KMS-11 (cell line): ENCODE measurements around the gene PRM1.

Experiments
- H2AFZ ChIP-seq: fragments of 200-600 bp; sonication (generic); 2 replicates; pipeline ENCODE4 v1.6.1; 2016; ENCODE audit warnings: antibody characterized with exemption, mixed run types, low read depth
- H3K27ac ChIP-seq: fragments of 200-600 bp; sonication (generic); 2 replicates; pipeline ENCODE4 v1.6.1; 2016; ENCODE audit warnings: mild to moderate bottlenecking, mixed run types
- H3K27me3 ChIP-seq: fragments of 200-600 bp; sonication (generic); 2 replicates; pipeline ENCODE4 v1.6.1; 2017; ENCODE audit warnings: mild to moderate bottlenecking, low read depth, mixed run types, moderate library complexity; ENCODE audit not compliant: insufficient read depth
- H3K36me3 ChIP-seq: fragments of 200-600 bp; sonication (generic); 2 replicates; pipeline ENCODE4 v1.6.1; 2017; ENCODE audit warnings: mild to moderate bottlenecking, mixed run types; ENCODE audit not compliant: insufficient read depth
- H3K4me1 ChIP-seq: fragments of 200-600 bp; sonication (generic); 2 replicates; pipeline ENCODE4 v1.6.1; 2016; ENCODE audit warnings: mild to moderate bottlenecking, low read depth, mixed run types; ENCODE audit not compliant: poor library complexity, severe bottlenecking
- H3K4me2 ChIP-seq: fragments of 200-600 bp; sonication (generic); 2 replicates; pipeline ENCODE4 v1.7.0; 2016; ENCODE audit warnings: mild to moderate bottlenecking, mixed run types
- H3K4me3 ChIP-seq: fragments of 200-600 bp; sonication (generic); IDR thresholded peaks from 2 replicates; pipeline ENCODE4 v1.6.1; 2017; ENCODE audit warnings: low read depth, low read length, mixed read lengths; ENCODE audit not compliant: insufficient read depth
- H3K79me2 ChIP-seq: fragments of 200-600 bp; sonication (generic); 2 replicates; pipeline ENCODE4 v1.6.1; 2016; ENCODE audit warnings: low read depth, mixed run types; ENCODE audit not compliant: insufficient read depth
- H3K9ac ChIP-seq: fragments of 200-600 bp; sonication (generic); 2 replicates; pipeline ENCODE4 v1.6.1; 2016; ENCODE audit warnings: mild to moderate bottlenecking, mixed run types
- H4K20me1 ChIP-seq: fragments of 200-600 bp; sonication (generic); 2 replicates; pipeline ENCODE4 v1.6.1; 2016; ENCODE audit warnings: mild to moderate bottlenecking, mixed run types; ENCODE audit not compliant: insufficient read depth
- CTCF ChIP-seq: fragments of 200-600 bp; sonication (generic); conservative IDR thresholded peaks from 2 replicates; pipeline ENCODE4 v1.6.1; 2017; ENCODE audit warnings: low read depth, mild to moderate bottlenecking, antibody characterized with exemption, low read length, moderate library complexity, mixed read lengths

The PRM1 gene

DNA sequence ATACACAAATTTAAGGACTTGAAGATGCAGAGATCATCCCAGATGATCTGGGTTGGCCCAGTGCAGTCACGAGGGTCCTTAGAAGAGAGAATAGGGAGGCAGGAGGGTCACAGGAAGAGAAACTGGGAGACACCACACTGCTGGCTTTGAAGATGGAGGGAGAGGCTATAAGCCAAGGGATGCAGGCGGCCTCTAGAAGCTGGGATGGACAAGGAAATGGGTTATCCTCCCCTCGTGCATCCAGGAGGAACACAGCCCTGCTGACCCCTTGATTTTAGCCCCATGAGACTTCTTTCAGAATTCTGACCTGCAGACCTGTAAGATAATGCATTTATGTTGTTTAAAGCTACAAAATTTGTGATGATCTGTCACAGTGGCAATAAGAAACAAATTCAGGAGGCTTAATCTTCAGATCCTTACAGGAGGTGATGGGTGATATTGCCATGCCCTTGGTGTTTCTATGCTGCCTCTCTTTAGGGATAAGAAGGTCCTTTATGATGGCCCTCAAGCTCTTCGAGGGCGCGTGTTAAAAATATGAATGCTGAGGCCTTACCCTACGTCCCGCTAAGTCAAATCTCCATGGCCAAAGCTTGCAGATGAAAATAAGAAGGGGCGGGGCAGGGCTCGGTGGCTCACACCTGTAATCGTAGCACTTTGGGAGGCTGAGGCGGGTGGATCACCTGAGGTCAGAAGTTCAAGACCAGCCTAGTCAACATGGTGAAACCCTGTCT, 3.4 kb downstream of the PRM1 start:
- no peak for TF ChIP-seq CTCF

GRCh38 chr16:11276896-11277593, 4.1 kb downstream of the PRM1 start:
- Histone ChIP-seq H3K79me2 (no peaks in the 10 kb centered on the region), H3K27me3 (peaks cover 24% of the 10 kb centered on the region; the same call in 1 of the 2 replicates), H3K9ac (no peak overlapping the region), H3K27ac (no peak overlapping the region), H3K4me1 (peaks cover 8% of the 10 kb centered on the region), H3K36me3 (no peaks in the 10 kb centered on the region), H3K4me2 (no peak overlapping the region), H3K4me3 (no peak overlapping the region), H4K20me1 (no peaks in the 10 kb centered on the region), H2AFZ (no peak overlapping the region)
- no peak for TF ChIP-seq CTCF

More for the DNA sequence above, 3.4 kb downstream of the PRM1 start:
- Histone ChIP-seq H2AFZ (no peak overlapping the region), H3K9ac (no peak overlapping the region), H3K27me3 (peaks cover 29% of the 10 kb centered on the region; the same call in 1 of the 2 replicates), H3K4me3 (no peak overlapping the region), H4K20me1 (no peaks in the 10 kb centered on the region), H3K79me2 (no peaks in the 10 kb centered on the region), H3K36me3 (no peaks in the 10 kb centered on the region), H3K4me1 (peaks cover 8% of the 10 kb centered on the region), H3K27ac (no peak overlapping the region), H3K4me2 (no peak overlapping the region)

GRCh38 chr16:11276143-11276895, 4.8 kb downstream of the PRM1 start, which contains the start of gene PRM2:
Gene PRM2, minus strand, starts transcription at chr16:11276480. Its CDS starts 110 bp downstream, at chr16:11276370.
- no peak for TF ChIP-seq CTCF
- Histone ChIP-seq H3K4me3 (no peak within 1 kb of the TSS), H3K27ac (no peak within 1 kb of the TSS), H3K9ac (no peak within 1 kb of the TSS), H4K20me1 (no peaks in the 10 kb centered on the region), H3K4me1 (peaks cover 8% of the 10 kb centered on the region), H3K27me3 (peaks cover 24% of the 10 kb centered on the region; the same call in 1 of the 2 replicates), H2AFZ (no peak within 1 kb of the TSS), H3K36me3 (no peaks in the 10 kb centered on the region), H3K4me2 (no peak within 1 kb of the TSS), H3K79me2 (no peaks in the 10 kb centered on the region)

GRCh38 chr16:11274964-11275363, 6.2 kb downstream of the PRM1 start:
- H2AFZ ChIP-seq: no peak overlapping the region
- H3K79me2 ChIP-seq: no peaks in the 10 kb centered on the region
- H4K20me1 ChIP-seq: no peaks in the 10 kb centered on the region
- no peaks in the 10 kb centered on the region for H3K36me3 ChIP-seq
- H3K9ac ChIP-seq: no peak overlapping the region
- peaks cover 6% of the 10 kb centered on the region for H3K4me1 ChIP-seq
- no peak overlapping the region for H3K4me3 ChIP-seq
- no peak overlapping the region for H3K27ac ChIP-seq
- no peak overlapping the region for H3K4me2 ChIP-seq
- TF ChIP-seq CTCF: no peak
- H3K27me3 ChIP-seq: peaks cover 22% of the 10 kb centered on the region; the same call in 1 of the 2 replicates
